Pulmonary artery endothelial cell (primary cell): ENCODE measurements around the gene LARP4B. TPM values are rescaled to one million over a fixed set of nuclear protein-coding genes. Genes with fewer than 3 reads are reported as not detected.

Experiments used
- DNase-seq: peaks from one replicate; pipeline ENCODE4 v3.0.0-alpha.2; 2011; ENCODE audit warnings: low read depth, low spot score
- total RNA-seq: library from RNA; depleted of rRNA; stranded (reverse); fragments of >200 nt; gene quantifications from 2 replicates; pipeline ENCODE4 v1.2.3, GENCODE V29; 2014

The LARP4B gene
- 34.1 and 39.5 TPM in 2 replicates for total RNA-seq

GRCh38 chr10:931326-932318 is at the start of gene LARP4B:
TSS of gene LARP4B (minus strand) at chr10:931705. CDS start at chr10:885721, 45,984 bp downstream.
- DNase-seq, result peak; percentile 91

GRCh38 chr10:980468-981093 is 49.1 kb upstream of the LARP4B start:
- no peak for DNase-seq

GRCh38 chr10:978826-979421 is 47.4 kb upstream of the LARP4B start:
- no peak for DNase-seq

- no peak for DNase-seq
These were observed 44.8 kb upstream of the LARP4B start for GRCh38 chr10:976316-976715.

GRCh38 chr10:974785-975074 is 43.2 kb upstream of the LARP4B start:
- no peak for DNase-seq

GRCh38 chr10:974038-974784 is 42.7 kb upstream of the LARP4B start:
- no peak for DNase-seq

GRCh38 chr10:972763-973162 is 41.3 kb upstream of the LARP4B start:
- DNase-seq, result no peak

- no peak for DNase-seq
These were observed 40.1 kb upstream of the LARP4B start for GRCh38 chr10:971613-972012.

- DNase-seq, result no peak
These were observed 39.6 kb upstream of the LARP4B start for GRCh38 chr10:971150-971542.

GRCh38 chr10:970311-971149 is 39.0 kb upstream of the LARP4B start:
- DNase-seq, result no peak

- DNase-seq, result no peak
These were observed 38.1 kb upstream of the LARP4B start for GRCh38 chr10:969473-970150.

- DNase-seq, result no peak
These were observed 37.2 kb upstream of the LARP4B start for GRCh38 chr10:968546-969199.

GRCh38 chr10:966466-967235 is 35.1 kb upstream of the LARP4B start:
- no peak for DNase-seq

- DNase-seq, result no peak
These were observed 33.5 kb upstream of the LARP4B start for GRCh38 chr10:964988-965417.

GRCh38 chr10:964321-964987 is 32.9 kb upstream of the LARP4B start:
- DNase-seq, result no peak

GRCh38 chr10:963655-964054 is 32.1 kb upstream of the LARP4B start:
- no peak for DNase-seq

- DNase-seq, result no peak
These were observed 31.7 kb upstream of the LARP4B start for GRCh38 chr10:963186-963585.

- no peak for DNase-seq
These were observed 30.8 kb upstream of the LARP4B start for GRCh38 chr10:962342-962741.
